ENCODE data around the gene COQ10A.

- TF ChIP-seq CTCF (IDR thresholded peaks at IDR 0.05), result no peak
- TF ChIP-seq POLR2A (IDR thresholded peaks at IDR 0.05), result no peak
These were observed 12.2 kb downstream of the COQ10A start for GRCh38 chr12:56278905-56279304.

Measured in testis (tissue), 2 donors.